ENCODE data around the gene IL18BP. TPM values are rescaled to one million over a fixed set of nuclear protein-coding genes. Genes with fewer than 3 reads are reported as not detected.

The IL18BP gene
- total and polyA plus RNA-seq, 9 of the 15 experiments (the other 6 are each of a cell fraction or from before 2014, with no cell fraction given) = 0.34 to 9.4 (median 3.2) TPM

GRCh38 chr11:72004515-72005346, 6.0 kb downstream of the IL18BP start:
- no peak overlapping the region for H3K27ac ChIP-seq (ENCODE audit: extremely low read depth, low read depth, low read length)
- DNase-seq (ENCODE audit: extremely low read depth in 1 of 4, low spot score in 3 of 4) (no peak), ATAC-seq (no peak), FAIRE-seq (no peak)
- H3K9me3 ChIP-seq (replicated peaks; ENCODE audit: control insufficient read depth, insufficient read depth, low read depth, low read length) = no peaks in the 10 kb centered on the region
- POLR2A ChIA-PET = interaction anchor here (1.1 to 4.0 kb wide), 2 partner anchors 9 to 26 kb away, joined by 4 to 12 read pairs; no protein-coding TSS in a partner anchor
- H2AFZ ChIP-seq (ENCODE audit: low read depth, low read length) = no peak overlapping the region
- H3K4me3 ChIP-seq = no peak overlapping the region
- no peak overlapping the region for H3K4me2 ChIP-seq (ENCODE audit: insufficient read depth, low read length)
- CTCF ChIA-PET (ENCODE audit: low intra/inter-chr PET ratio) = no interaction called here
- no peak overlapping the region; a peak in 1 of 4 replicates for H3K9ac ChIP-seq (ENCODE audit: insufficient read depth in 1 of 2, low read depth in 2 of 2, low read length in 2 of 2)
- in situ Hi-C loops (cut with MboI) (no loop called here), intact Hi-C loops (cut with micrococcal nuclease) (no loop called here)
- TF ChIP-seq POLR2AphosphoS5 (IDR thresholded peaks at IDR 0.05; ENCODE audit: control insufficient read depth, insufficient read depth, low read depth, low read length) (peak; percentile 3; the same call in 1 of the 2 replicates), CREBBP (IDR thresholded peaks at IDR 0.05; ENCODE audit: low read depth, low read length) (no peak), YBX1 (IDR thresholded peaks at IDR 0.05) (no peak), CHD1 (IDR thresholded peaks at IDR 0.05; ENCODE audit: low read length) (no peak), GATA2 (CRISPR knock-in tag; IDR thresholded peaks at IDR 0.05) (no peak), MCM3 (IDR thresholded peaks at IDR 0.05) (no peak), ZBTB11 (CRISPR knock-in tag; IDR thresholded peaks at IDR 0.05) (no peak), HDAC8 (tag; IDR thresholded peaks at IDR 0.05) (no peak), POLR2A (conservative IDR thresholded peaks at IDR 0.05) (0 out of 2 replicates have a peak, but pooled peaks have one; percentile 11)
- H3K36me3 ChIP-seq (ENCODE audit: control insufficient read depth, insufficient read depth, low read length) = peaks cover 94% of the 10 kb centered on the region
- H3K9me1 ChIP-seq (ENCODE audit: control insufficient read depth, insufficient read depth, low read length) = peaks cover 3% of the 10 kb centered on the region
- no peaks in the 10 kb centered on the region for H4K20me1 ChIP-seq (replicated peaks; ENCODE audit: control insufficient read depth, insufficient read depth, low read length)
- H3K4me1 ChIP-seq (replicated peaks in 1 of 2; ENCODE audit: control insufficient read depth in 2 of 2, insufficient read depth in 2 of 2, low read length in 2 of 2) = peaks cover 10 to 30% of the 10 kb centered on the region in 2 experiments; a peak in 4 of 5 replicates
- H3K27me3 ChIP-seq (ENCODE audit: control insufficient read depth in 2 of 2, insufficient read depth in 2 of 2, low read length in 2 of 2) = no peaks in the 10 kb centered on the region
- no peaks in the 10 kb centered on the region for H3K79me2 ChIP-seq (ENCODE audit: control insufficient read depth, insufficient read depth, low read length)
- BruUV-seq (replicated peaks) = no TSS peak
- 95% methylated on average over 16 of the region's 16 CpGs for WGBS (ENCODE audit: insufficient coverage, low coverage, missing lambda C conversion rate)
